OCI-LY1 (cell line): ENCODE data around the gene ABI3.
A peak's percentile ranks its signal among the peaks of the same experiment; 100 is the strongest.

Experiments
- H2AFZ ChIP-seq: fragments of 200-600 bp; sonication (generic), shearing (Covaris generic); 2 replicates; pipeline ENCODE4 v1.6.0; 2014; ENCODE audit warnings: antibody characterized with exemption, mild to moderate bottlenecking, low read length
- H3F3A ChIP-seq: fragments of 200-600 bp; sonication (generic), shearing (Covaris generic); 2 replicates; pipeline ENCODE4 v1.6.0; 2014; ENCODE audit warnings: mild to moderate bottlenecking, antibody characterized with exemption, low read length, moderate library complexity; ENCODE audit not compliant: insufficient read depth
- H3K27ac ChIP-seq: fragments of 200-600 bp; sonication (generic); 2 replicates; pipeline ENCODE4 v1.5.1; 2014; ENCODE audit warnings: low read length, mixed run types, mild to moderate bottlenecking, low read depth; ENCODE audit not compliant: poor library complexity, severe bottlenecking
- H3K27me3 ChIP-seq: fragments of 200-600 bp; sonication (generic); 2 replicates; pipeline ENCODE4 v1.6.0; 2014; ENCODE audit warnings: antibody characterized with exemption, mild to moderate bottlenecking, low read length, moderate library complexity; ENCODE audit not compliant: insufficient read depth
- H3K36me3 ChIP-seq: fragments of 200-600 bp; sonication (generic); 2 replicates; pipeline ENCODE4 v1.6.1; 2014; ENCODE audit warnings: mild to moderate bottlenecking, antibody characterized with exemption, low read length, moderate library complexity, mixed read lengths; ENCODE audit not compliant: insufficient read depth
- H3K4me1 ChIP-seq: fragments of 200-600 bp; sonication (generic); 2 replicates; pipeline ENCODE4 v1.5.1; 2014; ENCODE audit warnings: mild to moderate bottlenecking, low read length, moderate library complexity; ENCODE audit not compliant: insufficient read depth, severe bottlenecking
- H3K4me2 ChIP-seq: fragments of 200-600 bp; sonication (generic), shearing (Covaris generic); 2 replicates; pipeline ENCODE4 v1.6.1; 2014; ENCODE audit warnings: low read length
- H3K4me3 ChIP-seq: fragments of 200-600 bp; sonication (generic); 2 replicates; pipeline ENCODE4 v1.5.1; 2014; ENCODE audit warnings: low read length, low read depth, mild to moderate bottlenecking, mixed read lengths; ENCODE audit not compliant: poor library complexity, severe bottlenecking
- H3K79me2 ChIP-seq: fragments of 200-600 bp; shearing (Covaris generic); 2 replicates; pipeline ENCODE4 v1.6.1; 2016; ENCODE audit warnings: mixed run types, low read length, mixed read lengths; ENCODE audit not compliant: insufficient read depth
- H3K9ac ChIP-seq: fragments of 200-600 bp; sonication (generic), shearing (Covaris generic); 2 replicates; pipeline ENCODE4 v1.6.1; 2014; ENCODE audit warnings: mild to moderate bottlenecking, low read length, mixed read lengths
- H3K9me2 ChIP-seq: fragments of 200-600 bp; sonication (generic), shearing (Covaris generic); 2 replicates; pipeline ENCODE4 v1.6.1; 2014; ENCODE audit warnings: low read depth, mild to moderate bottlenecking, low read length, mixed read lengths
- H3K9me3 ChIP-seq: fragments of 200-600 bp; shearing (Covaris generic); 2 replicates; pipeline ENCODE4 v1.6.1; 2014; ENCODE audit warnings: low read length, mixed read lengths
- H4K20me1 ChIP-seq: fragments of 200-600 bp; sonication (generic), shearing (Covaris generic); 2 replicates; pipeline ENCODE4 v1.6.0; 2016; ENCODE audit warnings: mild to moderate bottlenecking, low read length; ENCODE audit not compliant: insufficient read depth
- EZH2 ChIP-seq: fragments of 200-600 bp; sonication (generic), shearing (Covaris generic); IDR thresholded peaks from 2 replicates; pipeline ENCODE4 v1.8.0; 2017; ENCODE audit warnings: borderline replicate concordance, mixed run types, mild to moderate bottlenecking, antibody characterized with exemption, low read length, moderate library complexity, mixed read lengths
- TF ChIP-seq, protein P1 (sequence below): fragments of 200-600 bp; sonication (generic), shearing (Covaris generic); IDR thresholded peaks from 2 replicates; pipeline ENCODE4 v1.5.1; 2017; ENCODE audit warnings: mild to moderate bottlenecking, antibody characterized with exemption, low read length, moderate library complexity, mixed read lengths

Gene ABI3

DNA sequence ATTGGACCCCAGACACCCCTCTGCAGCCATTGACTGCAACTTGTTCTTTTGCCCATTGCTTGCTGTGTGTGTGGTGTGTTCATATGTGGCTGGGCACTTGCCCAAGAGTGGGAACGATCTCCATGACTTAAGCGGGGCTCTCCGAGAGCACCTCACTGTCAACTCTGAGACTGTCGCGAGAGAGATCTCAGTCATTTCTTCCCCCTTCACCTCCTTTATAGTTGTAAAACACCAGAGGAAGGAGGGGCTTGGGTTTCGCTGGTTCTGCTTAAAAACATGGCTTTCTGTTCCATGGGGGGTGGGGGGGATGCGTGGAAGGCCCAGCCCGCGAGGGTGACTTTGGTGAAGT lies 12.6 kb downstream of the ABI3 start:
- Histone ChIP-seq H3K9me2 (no peaks in the 10 kb centered on the region), H3K27me3 (no peaks in the 10 kb centered on the region; the same call in 1 of the 2 replicates), H3K27ac (no peak overlapping the region), H3K4me1 (peaks cover 37% of the 10 kb centered on the region), H4K20me1 (no peaks in the 10 kb centered on the region), H2AFZ (no peak overlapping the region), H3K9me3 (no peaks in the 10 kb centered on the region), H3K9ac (no peak overlapping the region), H3F3A (no peaks in the 10 kb centered on the region), H3K4me2 (peak overlapping the region; percentile 54; the same call in 1 of the 2 replicates), H3K36me3 (peaks cover 34% of the 10 kb centered on the region), H3K4me3 (no peak overlapping the region), H3K79me2 (no peaks in the 10 kb centered on the region)
- TF ChIP-seq, protein P1, sequence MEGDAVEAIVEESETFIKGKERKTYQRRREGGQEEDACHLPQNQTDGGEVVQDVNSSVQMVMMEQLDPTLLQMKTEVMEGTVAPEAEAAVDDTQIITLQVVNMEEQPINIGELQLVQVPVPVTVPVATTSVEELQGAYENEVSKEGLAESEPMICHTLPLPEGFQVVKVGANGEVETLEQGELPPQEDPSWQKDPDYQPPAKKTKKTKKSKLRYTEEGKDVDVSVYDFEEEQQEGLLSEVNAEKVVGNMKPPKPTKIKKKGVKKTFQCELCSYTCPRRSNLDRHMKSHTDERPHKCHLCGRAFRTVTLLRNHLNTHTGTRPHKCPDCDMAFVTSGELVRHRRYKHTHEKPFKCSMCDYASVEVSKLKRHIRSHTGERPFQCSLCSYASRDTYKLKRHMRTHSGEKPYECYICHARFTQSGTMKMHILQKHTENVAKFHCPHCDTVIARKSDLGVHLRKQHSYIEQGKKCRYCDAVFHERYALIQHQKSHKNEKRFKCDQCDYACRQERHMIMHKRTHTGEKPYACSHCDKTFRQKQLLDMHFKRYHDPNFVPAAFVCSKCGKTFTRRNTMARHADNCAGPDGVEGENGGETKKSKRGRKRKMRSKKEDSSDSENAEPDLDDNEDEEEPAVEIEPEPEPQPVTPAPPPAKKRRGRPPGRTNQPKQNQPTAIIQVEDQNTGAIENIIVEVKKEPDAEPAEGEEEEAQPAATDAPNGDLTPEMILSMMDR: no peak
- TF ChIP-seq EZH2: no peak

DNA sequence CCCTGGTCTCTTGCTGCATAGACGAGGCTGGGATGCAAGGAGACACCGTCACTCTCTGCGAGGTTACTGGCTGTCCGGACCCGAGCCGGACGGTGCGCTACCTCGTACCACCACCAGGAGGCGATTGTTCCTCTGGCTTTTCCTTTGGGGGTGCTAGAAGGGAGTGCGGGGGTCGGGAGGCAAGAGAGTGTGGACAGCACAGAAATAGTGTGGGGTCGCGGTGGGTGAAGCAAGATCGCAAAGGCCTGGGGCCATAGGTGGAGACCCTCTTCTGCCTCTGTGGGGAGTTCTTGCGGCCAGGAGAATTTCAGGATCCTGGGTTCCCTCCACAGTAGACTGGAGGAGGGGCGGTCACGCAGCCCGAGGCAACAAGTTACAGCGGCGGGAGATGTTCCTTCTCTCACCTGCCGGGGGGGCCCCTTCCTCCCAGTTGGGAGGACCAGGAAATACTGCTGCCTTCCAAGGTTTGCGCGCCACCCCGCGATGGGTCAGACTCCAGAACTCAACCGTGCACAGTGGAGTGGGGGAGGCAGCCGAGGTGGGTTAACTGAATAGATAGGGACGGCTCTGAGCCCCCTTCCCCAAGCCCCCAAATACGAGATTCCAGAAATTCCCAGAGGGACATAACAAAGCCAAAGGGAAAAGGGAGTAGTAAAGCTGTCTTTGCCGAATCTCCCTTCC lies 13.2 kb downstream of the ABI3 start:
- H3K9me3 ChIP-seq: no peaks in the 10 kb centered on the region
- no peaks in the 10 kb centered on the region for H4K20me1 ChIP-seq
- no peak overlapping the region; the same call in 1 of the 2 replicates for H3K9ac ChIP-seq
- no peaks in the 10 kb centered on the region for H3F3A ChIP-seq
- H2AFZ ChIP-seq: no peak overlapping the region
- H3K36me3 ChIP-seq: peaks cover 31% of the 10 kb centered on the region
- no peak overlapping the region for H3K27ac ChIP-seq
- no peak for TF ChIP-seq EZH2
- TF ChIP-seq, protein P1: peak; percentile 92
- H3K9me2 ChIP-seq: no peaks in the 10 kb centered on the region
- H3K27me3 ChIP-seq: no peaks in the 10 kb centered on the region; the same call in 1 of the 2 replicates
- peak overlapping the region; percentile 36 for H3K4me3 ChIP-seq
- H3K4me2 ChIP-seq: peak overlapping the region; percentile 54
- H3K79me2 ChIP-seq: no peaks in the 10 kb centered on the region
- peaks cover 31% of the 10 kb centered on the region for H3K4me1 ChIP-seq

DNA sequence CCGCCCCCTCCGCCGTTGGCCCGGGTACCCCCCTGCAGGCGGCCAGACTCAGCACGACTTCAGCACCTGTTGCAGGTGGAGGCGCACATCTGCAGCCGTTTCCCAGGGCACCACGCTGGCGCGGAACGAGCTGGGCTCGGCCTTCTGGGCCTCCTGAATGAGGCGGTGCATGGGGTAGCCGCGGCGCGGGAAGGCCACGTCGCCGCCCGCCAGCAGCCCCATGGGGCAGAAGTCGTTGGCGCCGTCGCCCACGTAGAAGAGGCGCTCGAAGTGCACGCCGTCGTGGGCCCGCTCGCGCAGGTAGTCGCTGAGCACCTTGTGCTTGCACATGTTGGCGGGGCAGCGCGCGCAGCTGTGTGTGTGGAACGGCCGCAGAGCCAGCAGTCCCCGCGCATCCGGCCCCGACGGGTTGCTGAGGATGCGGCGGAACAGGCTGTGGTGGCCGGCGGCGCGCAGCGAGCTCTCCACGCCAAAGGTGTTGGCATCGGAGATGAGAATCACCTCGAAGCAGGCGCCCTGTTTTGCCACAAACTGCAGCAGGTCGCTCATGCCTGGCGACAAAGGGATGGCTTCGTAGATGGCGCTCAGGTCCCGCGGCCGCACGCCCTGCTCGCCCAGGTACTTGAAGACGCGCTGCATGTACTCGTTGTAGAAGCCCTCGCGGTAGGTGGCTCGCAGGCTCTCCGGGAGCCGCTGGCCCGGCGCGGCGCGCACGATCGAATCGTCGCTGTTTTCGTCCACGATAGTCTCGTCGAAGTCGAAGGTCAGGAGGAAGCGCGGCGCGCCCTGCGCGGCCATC lies 13.9 kb downstream of the ABI3 start:
- H3K36me3 ChIP-seq: peaks cover 27% of the 10 kb centered on the region
- H3K4me3 ChIP-seq: peak overlapping the region; percentile 36
- no peaks in the 10 kb centered on the region for H3K9me2 ChIP-seq
- H2AFZ ChIP-seq: no peak overlapping the region
- H3K4me2 ChIP-seq: peak overlapping the region; percentile 54
- no peak overlapping the region for H3K27ac ChIP-seq
- H3K9ac ChIP-seq: no peak overlapping the region; the same call in 1 of the 2 replicates
- H3K79me2 ChIP-seq: no peaks in the 10 kb centered on the region
- no peaks in the 10 kb centered on the region for H3K9me3 ChIP-seq
- H3K27me3 ChIP-seq: no peaks in the 10 kb centered on the region; the same call in 1 of the 2 replicates
- peaks cover 24% of the 10 kb centered on the region for H3K4me1 ChIP-seq
- no peaks in the 10 kb centered on the region for H4K20me1 ChIP-seq
- TF ChIP-seq EZH2: no peak
- TF ChIP-seq, protein P1: no peak
- H3F3A ChIP-seq: no peaks in the 10 kb centered on the region
